Peyer's patch (tissue), 4 donors: ENCODE results near the gene BRD2. TPM values are rescaled to one million over a fixed set of nuclear protein-coding genes. Genes with fewer than 3 reads are reported as not detected.
A peak's percentile ranks its signal among the peaks of the same experiment; 100 is the strongest.

Experiments
- DNase-seq, 3 donors: peaks; one replicate each; pipeline ENCODE4 v3.0.0-alpha.2; 2017 to 2019
- H3K27ac ChIP-seq, 4 donors: fragments of 200-600 bp; sonication (generic); one replicate each; pipeline ENCODE4 v1.5.1; 2016 to 2019
- H3K27me3 ChIP-seq, 2 donors: fragments of 200-600 bp; sonication (generic); one replicate each; pipeline ENCODE4 v1.5.1; 2019
- H3K36me3 ChIP-seq, 3 donors: fragments of 200-600 bp; sonication (generic); one replicate each; pipeline ENCODE4 v1.5.1; 2016 to 2019
- H3K4me1 ChIP-seq, 4 donors: fragments of 200-600 bp; sonication (generic); one replicate each; pipeline ENCODE4 v1.5.1; 2016 to 2019
- H3K4me3 ChIP-seq, 4 donors: fragments of 200-600 bp; sonication (generic); 1 replicate in 3 of 4; 2 replicates in 1 of 4; pipeline ENCODE4 v1.5.1; 2016 to 2019; ENCODE audit warnings: mild to moderate bottlenecking in 1 of 4
- H3K9me3 ChIP-seq, 4 donors: fragments of 200-600 bp; sonication (generic); one replicate each; pipeline ENCODE4 v1.5.1; 2016 to 2019; ENCODE audit warnings: mild to moderate bottlenecking in 1 of 4
- POLR2A ChIP-seq, 2 donors: fragments of 450-650 bp; IDR thresholded peaks; one replicate each; pipeline ENCODE4 v1.5.1; 2017; ENCODE audit warnings: antibody characterized with exemption in 2 of 2, mild to moderate bottlenecking in 2 of 2, moderate library complexity in 2 of 2
- total RNA-seq, 4 donors: library from RNA; depleted of rRNA; stranded (reverse); fragments of >200 nt; gene quantifications; one replicate each; pipeline ENCODE4 v1.1.0, GENCODE V29; 2016
- TF ChIP-seq, protein P1 (sequence below), 6 experiments: fragments of 450-650 bp in 4 of 6; fragments of 200-600 bp in 2 of 6; sonication (generic) in 1 of 6; IDR thresholded peaks; one replicate each; pipeline ENCODE4 v1.5.1; 2017 to 2019; ENCODE audit warnings: antibody characterized with exemption in 6 of 6, mild to moderate bottlenecking in 3 of 6, moderate library complexity in 1 of 6

The BRD2 gene
- total RNA-seq, 4 donors from 2014 or later = 146 to 525 (median 205) TPM

DNA sequence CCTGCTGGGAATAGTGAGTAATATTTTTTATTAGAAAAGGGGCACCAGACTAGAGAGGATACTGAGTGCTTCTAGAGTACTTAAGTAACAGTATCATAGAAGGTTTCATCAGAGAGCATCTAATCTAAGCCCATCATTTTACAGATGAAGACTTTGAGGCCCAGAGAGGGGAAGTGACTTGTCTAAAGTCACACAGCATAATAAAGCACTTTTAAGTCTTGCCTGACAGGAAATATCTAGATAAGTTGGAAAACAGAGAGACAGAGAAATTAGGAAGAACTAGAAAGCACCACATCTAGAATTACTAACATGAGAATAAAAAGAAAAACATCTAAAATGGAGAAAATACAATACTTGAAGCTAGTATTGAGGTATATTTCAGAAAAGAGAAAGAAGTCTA lies 21.5 kb upstream of the BRD2 start:
- DNase-seq = no peak
- Histone ChIP-seq H3K36me3 (no peaks in the 10 kb centered on the region), H3K27ac (peak overlapping the region in 1 of 4 donors; percentile 35), H3K27me3 (no peaks in the 10 kb centered on the region), H3K4me3 (no peak overlapping the region), H3K4me1 (peaks cover 0 to 26% (median 11%) of the 10 kb centered on the region in 4 donors), H3K9me3 (no peaks in the 10 kb centered on the region)
- TF ChIP-seq, protein P1, sequence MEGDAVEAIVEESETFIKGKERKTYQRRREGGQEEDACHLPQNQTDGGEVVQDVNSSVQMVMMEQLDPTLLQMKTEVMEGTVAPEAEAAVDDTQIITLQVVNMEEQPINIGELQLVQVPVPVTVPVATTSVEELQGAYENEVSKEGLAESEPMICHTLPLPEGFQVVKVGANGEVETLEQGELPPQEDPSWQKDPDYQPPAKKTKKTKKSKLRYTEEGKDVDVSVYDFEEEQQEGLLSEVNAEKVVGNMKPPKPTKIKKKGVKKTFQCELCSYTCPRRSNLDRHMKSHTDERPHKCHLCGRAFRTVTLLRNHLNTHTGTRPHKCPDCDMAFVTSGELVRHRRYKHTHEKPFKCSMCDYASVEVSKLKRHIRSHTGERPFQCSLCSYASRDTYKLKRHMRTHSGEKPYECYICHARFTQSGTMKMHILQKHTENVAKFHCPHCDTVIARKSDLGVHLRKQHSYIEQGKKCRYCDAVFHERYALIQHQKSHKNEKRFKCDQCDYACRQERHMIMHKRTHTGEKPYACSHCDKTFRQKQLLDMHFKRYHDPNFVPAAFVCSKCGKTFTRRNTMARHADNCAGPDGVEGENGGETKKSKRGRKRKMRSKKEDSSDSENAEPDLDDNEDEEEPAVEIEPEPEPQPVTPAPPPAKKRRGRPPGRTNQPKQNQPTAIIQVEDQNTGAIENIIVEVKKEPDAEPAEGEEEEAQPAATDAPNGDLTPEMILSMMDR (IDR thresholded peaks at IDR 0.05) = no peak
- no peak for TF ChIP-seq POLR2A (IDR thresholded peaks at IDR 0.05)

DNA sequence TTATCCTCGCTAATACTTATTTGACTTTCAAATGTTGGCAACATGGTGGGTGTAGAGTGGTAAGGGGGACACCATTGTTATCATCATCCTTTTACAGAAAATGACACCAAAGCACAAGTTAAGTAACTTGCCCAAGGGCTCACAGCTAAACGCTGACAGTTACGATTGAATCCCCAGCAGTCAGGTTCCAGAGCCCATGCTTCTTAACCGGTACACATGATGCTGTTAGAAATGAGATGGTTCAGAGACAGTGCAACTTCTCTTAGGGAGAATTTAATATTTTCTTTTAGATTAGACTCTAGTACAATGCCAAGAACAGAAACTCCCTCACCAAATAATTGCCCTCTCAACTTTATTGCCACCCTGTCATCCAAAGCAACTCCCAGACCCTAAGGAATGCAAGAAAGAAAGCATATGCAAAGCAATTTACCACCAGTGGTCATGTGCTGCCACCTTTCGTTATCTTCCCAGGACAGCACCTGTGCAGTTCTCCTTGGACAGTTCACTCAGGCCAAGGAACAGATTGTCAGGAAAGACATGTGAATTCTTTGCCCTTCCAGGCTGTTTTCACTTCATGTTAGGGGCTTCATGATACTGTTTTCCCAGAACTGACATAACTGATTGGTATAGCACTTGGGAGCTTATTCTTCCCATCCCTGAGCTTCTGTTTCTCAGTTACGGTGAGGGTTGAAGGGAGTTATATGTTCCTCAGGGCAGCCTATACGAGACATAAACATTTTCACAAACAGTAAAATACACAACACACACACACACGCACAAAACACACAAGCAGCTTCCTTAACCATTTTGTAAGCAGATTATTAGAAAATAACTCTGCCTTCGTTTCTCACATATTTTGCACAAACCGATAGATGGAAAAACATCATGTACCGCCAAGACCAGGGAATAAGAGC lies 20.6 kb upstream of the BRD2 start:
- Histone ChIP-seq H3K36me3 (no peaks in the 10 kb centered on the region), H3K4me3 (no peak overlapping the region), H3K9me3 (no peaks in the 10 kb centered on the region), H3K4me1 (peaks cover 0 to 18% (median 8%) of the 10 kb centered on the region in 4 donors), H3K27ac (peak overlapping the region in 1 of 4 donors; percentile 35), H3K27me3 (no peaks in the 10 kb centered on the region)
- peak in 2 of 3 donors; percentile 60 to 88 for DNase-seq
- TF ChIP-seq, protein P1 (IDR thresholded peaks at IDR 0.05) = peak; percentile 48 to 93 (median 70)
- TF ChIP-seq POLR2A (IDR thresholded peaks at IDR 0.05) = no peak

DNA sequence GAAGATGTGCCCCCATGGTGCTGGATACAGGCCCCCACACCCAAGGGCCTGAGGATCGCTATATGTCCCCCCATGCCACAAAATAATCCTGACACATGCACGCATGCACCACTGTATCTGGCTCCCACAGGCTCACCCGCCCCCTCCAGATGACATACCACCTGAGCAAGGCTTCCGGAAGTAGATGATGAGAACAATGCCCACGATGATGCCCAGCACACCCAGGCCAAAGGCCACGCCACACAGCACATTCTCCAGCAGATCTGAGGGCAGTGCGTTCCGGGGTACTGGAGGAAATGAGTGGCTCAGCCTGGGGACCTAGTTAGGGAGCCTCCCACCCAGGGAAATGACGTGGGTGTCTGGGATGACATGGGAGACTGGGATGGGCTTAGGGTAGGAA lies 19.3 kb upstream of the BRD2 start:
- TF ChIP-seq POLR2A (IDR thresholded peaks at IDR 0.05) = no peak
- TF ChIP-seq, protein P1 (IDR thresholded peaks at IDR 0.05) = no peak
- no peak for DNase-seq
- Histone ChIP-seq H3K27ac (peak overlapping the region in 1 of 4 donors; percentile 82), H3K27me3 (no peaks in the 10 kb centered on the region), H3K9me3 (no peaks in the 10 kb centered on the region), H3K4me3 (no peak overlapping the region), H3K36me3 (no peaks in the 10 kb centered on the region), H3K4me1 (peaks cover 0 to 20% (median 9%) of the 10 kb centered on the region in 4 donors)

DNA sequence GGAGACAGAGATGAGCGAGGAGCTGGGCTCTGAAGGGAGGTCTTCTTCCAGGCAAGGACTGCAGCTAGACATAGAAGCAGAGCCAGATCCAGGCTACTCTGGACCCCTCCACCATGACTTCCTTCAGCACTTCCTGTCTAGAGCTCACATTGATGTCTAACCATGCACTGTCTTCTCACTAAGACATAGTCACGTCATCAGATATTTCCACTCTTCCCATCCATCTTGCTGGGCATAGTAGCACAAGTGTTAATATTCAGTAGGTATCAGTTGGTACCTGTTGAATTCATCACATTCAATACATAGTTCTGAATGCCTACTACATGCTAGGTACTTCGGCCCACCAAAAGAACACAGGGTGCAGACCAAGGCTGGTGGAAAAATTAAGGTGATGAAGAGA lies 18.4 kb upstream of the BRD2 start:
- H3K9me3 ChIP-seq = no peaks in the 10 kb centered on the region
- H3K27ac ChIP-seq = peak overlapping the region in 1 of 4 donors; percentile 82
- no peak overlapping the region for H3K4me3 ChIP-seq
- H3K27me3 ChIP-seq = no peaks in the 10 kb centered on the region
- H3K4me1 ChIP-seq = peaks cover 0 to 13% (median 10%) of the 10 kb centered on the region in 4 donors
- no peak for TF ChIP-seq POLR2A (IDR thresholded peaks at IDR 0.05)
- TF ChIP-seq, protein P1 (IDR thresholded peaks at IDR 0.05) = no peak
- H3K36me3 ChIP-seq = no peaks in the 10 kb centered on the region
- DNase-seq = no peak

DNA sequence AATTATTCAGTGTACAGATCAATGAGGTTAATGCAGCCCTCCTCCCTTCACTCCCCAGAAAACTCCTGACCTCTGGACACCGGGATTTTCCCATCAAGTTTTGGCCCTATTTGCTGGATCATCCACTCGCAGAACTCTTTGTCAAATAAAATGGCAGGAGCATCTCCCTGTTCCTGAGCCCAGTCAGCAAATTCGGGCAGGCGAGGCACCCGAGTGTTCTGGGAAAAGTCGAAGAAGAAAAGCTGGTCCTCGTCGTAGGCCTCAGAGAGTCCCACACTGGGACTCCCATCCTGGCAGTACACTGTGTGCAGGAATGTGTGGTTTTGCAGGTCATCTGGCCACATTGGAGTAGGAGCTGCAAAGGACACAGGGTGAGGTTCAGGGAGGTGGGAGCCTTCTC lies 17.9 kb upstream of the BRD2 start:
- TF ChIP-seq, protein P1 (IDR thresholded peaks at IDR 0.05) = no peak
- TF ChIP-seq POLR2A (IDR thresholded peaks at IDR 0.05) = no peak

More for the DNA sequence above, 17.9 kb upstream of the BRD2 start:
- Histone ChIP-seq H3K4me1 (peaks cover 0 to 14% (median 8%) of the 10 kb centered on the region in 4 donors), H3K9me3 (no peaks in the 10 kb centered on the region), H3K4me3 (no peak overlapping the region), H3K27ac (peak overlapping the region in 1 of 4 donors; percentile 82), H3K36me3 (no peaks in the 10 kb centered on the region), H3K27me3 (no peaks in the 10 kb centered on the region)
- DNase-seq = no peak
